GM19463 (cell line): ENCODE results near the gene TSHZ2.
"Not testable (repeated sequence)": the region's sequence is repeated elsewhere in the genome, so short reads cannot be mapped to it uniquely, and the experiment has no call there.

ENCODE experiments used
- ATAC-seq: cut with Tn5 transposase; IDR thresholded peaks from one replicate; pipeline ENCODE4 v1.9.1; 2021; ENCODE audit warnings: mild to moderate bottlenecking, moderate library complexity; ENCODE audit not compliant: unreplicated experiment

Gene TSHZ2

DNA sequence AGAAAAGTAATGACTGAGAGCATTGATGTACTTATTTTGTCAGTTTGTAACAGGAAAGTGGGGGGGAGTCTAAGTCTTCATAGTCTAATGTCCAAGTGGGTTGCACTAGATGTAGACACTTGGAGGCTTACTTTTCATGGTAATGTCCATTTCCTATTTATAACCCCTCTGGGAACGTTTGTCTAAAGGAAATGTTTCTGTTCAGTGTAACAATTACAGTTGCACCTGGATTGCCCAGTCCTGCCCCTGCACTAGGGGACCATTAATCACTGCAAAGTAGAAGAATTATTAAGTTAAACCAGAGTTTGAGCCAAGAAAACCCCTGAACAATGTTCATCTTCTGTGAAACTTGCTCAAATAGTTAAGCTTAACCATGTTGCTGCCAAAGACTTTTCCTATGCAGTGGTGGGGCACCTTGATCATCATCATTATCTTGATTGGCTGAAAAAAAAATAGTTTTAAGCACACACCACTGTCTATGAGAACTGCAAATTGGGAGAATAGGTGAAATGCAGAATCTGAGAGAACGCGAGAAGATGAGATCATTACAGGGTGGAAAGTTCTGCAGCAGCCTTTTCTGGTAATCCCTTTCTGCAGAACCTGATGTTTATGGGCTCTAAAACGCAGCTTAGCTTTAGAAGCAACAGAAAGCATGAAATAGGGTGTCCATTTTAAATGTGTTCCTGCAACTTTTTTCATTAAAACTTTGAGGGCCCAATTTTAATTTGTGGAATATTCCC is 515.5 kb downstream of the TSHZ2 start:
- ATAC-seq = no peak

DNA sequence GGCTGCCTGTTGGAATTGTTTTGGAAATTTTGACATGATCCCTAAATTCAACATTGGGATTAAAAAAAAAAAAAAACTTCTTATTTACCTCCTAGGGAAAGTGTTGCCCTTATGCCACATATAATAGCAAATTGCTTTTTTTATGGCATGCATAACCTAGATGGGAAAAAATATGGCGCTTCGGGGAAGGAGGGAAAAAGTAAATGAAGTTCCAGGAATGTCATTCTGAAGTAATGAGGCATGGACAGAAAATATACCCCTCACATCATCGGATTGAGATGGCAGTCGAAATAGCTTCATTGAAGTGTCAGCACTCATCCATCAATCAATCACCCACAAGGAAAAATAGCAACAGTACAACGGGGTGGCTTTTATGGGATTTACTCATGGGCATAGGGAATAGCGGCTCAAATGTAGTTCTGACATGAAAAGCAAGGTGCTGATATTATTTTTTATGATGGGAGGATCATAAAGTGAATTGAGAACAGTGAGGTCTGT is 516.7 kb downstream of the TSHZ2 start:
- no peak for ATAC-seq

DNA sequence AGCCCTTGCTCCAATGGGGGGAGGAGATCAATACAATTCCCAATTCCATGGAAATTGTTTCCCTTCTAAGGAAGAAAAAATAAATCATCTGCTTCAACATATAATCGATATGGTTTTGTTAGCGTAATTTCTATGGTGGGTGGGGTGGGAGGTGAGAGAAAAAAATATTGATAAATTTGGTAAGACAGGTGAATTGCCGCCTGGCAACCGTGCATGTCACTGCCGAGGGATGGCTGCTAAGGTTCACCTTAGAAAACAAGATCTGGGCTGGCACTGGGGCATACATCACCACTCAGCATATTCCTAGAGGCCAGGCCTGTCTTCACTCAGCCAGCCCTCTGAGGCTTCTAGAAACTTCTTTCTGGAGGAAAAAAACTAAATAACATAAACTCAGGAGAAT is 517.4 kb downstream of the TSHZ2 start:
- no peak for ATAC-seq

DNA sequence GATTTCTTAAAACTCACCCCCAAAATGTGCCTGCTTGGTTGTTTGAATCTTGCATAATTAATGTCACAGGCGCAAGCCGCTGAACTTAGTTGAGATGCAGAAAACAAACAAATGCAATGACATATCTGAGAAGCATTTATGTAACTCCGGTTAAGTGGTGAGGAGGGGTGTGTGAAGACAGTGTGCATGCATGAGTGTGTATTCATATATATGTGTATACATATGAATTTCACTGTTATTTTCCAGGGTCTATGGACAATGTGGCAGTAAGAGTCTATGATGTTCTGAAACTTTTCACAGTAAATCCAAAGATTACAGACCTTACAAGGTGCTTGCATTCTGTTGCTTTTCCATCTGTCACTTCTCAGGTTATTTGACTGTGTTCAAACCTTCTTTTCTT is 518.5 kb downstream of the TSHZ2 start:
- ATAC-seq = no peak

GRCh38 chr20:53491462-53491861 is 519.3 kb downstream of the TSHZ2 start:
- no peak for ATAC-seq

DNA sequence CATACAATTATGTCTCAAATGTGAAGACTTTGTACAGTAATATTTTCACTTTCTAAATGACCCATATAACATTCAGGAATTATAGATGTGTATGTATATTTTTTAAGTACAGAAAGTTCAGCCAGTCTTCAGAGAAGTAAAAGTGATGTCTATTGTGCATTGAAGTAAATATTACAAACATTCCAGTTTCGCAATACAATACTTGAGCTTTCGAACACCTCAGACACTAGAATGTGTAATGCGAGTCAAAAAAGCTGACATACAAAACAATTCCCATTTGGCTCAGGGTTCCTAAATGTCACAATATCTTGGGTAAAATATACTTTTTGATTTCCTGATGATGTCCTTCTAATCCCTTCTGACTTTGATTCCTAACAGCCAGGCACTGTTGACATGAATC is 520.1 kb downstream of the TSHZ2 start:
- no peak for ATAC-seq

- no peak for ATAC-seq
These were observed 521.2 kb downstream of the TSHZ2 start for GRCh38 chr20:53493311-53493857.

- no peak for ATAC-seq
These were observed 522.6 kb downstream of the TSHZ2 start for GRCh38 chr20:53494753-53495152.

- no peak for ATAC-seq
These were observed 523.4 kb downstream of the TSHZ2 start for GRCh38 chr20:53495398-53496092.

DNA sequence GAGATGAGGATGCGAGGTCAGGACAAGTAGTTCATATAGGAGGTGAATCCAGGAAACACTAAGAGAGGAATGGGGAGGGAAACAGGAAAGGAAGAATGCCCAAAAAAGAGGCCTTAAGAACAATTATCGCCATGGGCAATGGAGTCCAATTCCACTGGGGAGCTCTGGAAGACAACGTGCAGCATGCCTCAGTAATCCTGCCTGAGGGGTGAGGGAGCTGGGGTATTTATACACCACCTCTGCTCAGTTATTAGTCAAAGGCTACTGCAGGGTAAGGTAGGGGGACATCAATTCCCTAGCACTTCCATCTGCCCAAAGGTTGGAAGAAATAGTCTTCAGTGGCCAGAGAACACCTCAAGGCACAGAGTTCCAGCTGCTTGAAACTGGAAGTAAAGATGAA is 525.1 kb downstream of the TSHZ2 start:
- ATAC-seq = no peak

DNA sequence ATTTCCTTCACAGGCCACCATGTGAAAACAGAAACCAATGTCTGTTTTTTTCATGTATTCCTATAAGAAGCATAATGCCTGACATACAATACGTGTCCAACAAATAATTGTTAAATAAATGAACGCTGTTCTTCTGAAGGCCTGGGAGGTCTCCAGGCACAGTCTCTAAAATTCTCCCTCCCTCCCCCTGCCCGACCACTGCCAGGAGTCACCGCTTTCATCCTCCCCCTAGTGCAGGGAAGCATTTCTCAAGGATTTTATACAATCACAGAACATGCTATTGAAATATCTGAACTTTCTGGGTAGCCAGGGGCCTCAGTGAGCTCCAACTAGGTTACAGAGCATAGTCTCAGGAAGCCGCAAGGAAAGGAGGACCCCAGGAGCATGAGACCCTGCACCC is 526.2 kb downstream of the TSHZ2 start:
- ATAC-seq = no peak

GRCh38 chr20:53500651-53501050 is 528.5 kb downstream of the TSHZ2 start:
- no peak for ATAC-seq

DNA sequence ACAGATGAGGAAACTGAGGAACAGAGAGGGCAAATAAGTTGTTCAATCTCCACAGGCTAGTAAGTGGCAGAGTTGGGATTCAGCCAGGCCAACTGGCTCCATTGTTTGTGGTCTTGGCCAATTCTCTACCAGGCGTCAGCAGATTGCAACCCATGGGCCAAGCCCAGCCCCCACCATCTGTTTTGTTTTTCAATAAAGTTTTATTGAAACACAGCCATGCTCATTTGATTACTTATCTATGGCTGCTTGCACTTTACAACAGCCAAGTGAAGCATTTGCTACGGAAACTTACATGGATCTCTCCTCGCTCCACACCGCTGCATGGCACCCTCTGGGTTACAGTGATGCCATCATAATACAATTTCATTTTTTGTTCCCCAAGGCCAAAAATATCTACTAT is 530.7 kb downstream of the TSHZ2 start:
- no peak for ATAC-seq

GRCh38 chr20:53503517-53503919 is 531.4 kb downstream of the TSHZ2 start:
- ATAC-seq = no peak

- not testable (repeated sequence) for ATAC-seq
These were observed 531.9 kb downstream of the TSHZ2 start for GRCh38 chr20:53504106-53504505.

- no peak for ATAC-seq
These were observed 538.1 kb downstream of the TSHZ2 start for GRCh38 chr20:53510262-53510661.

GRCh38 chr20:53510704-53511103 is 538.5 kb downstream of the TSHZ2 start:
- ATAC-seq = no peak

- ATAC-seq = no peak
These were observed 539.9 kb downstream of the TSHZ2 start for GRCh38 chr20:53512076-53512475.

DNA sequence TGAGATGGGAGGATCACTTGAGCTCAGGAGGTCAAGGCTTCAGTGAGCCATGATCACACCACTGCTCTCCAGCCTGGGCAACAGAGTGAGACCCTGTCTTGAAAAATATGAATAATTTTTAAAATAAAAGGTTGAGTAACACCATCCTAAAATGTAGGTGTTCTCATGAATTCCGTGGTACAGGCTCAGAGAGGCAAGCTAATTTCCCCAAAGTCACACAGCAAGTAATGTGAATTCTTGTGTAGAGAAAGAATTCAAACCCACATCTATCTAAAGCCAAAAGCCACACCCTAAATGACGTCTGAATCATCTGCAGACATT is 541.0 kb downstream of the TSHZ2 start:
- ATAC-seq = no peak

- ATAC-seq = no peak
These were observed 541.5 kb downstream of the TSHZ2 start for GRCh38 chr20:53513489-53514298.

- no peak for ATAC-seq
These were observed 543.6 kb downstream of the TSHZ2 start for GRCh38 chr20:53515749-53516148.
